Endometrium (tissue), 2 donors: ENCODE data around the gene EVA1C.

Experiments
- FAIRE-seq: peaks from 2 replicates; lab custom pipeline; 2012; peaks lifted over from hg19 to GRCh38; lab: Jason Lieb, UNC
- donor health status: control.
- donor health status: control.

EVA1C gene

DNA sequence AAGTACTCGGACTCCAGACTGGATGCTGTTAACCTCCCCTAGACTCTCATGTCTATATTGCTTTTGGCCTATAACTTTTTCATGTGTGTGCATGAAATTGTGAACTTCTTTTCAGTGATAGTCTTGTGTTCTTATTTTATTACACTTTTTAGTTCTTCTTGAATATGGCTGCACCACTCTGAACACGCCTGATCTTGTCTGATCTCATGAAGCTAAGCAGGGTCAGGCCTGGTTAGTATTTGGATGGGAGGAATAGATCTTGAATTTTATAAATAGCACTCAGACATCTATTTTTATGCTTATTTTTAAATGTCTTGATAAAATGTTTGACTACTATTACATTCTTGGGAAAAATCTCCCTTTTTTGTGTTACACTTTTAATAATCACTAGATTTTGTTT is 150.4 kb downstream of the EVA1C start:
- FAIRE-seq = no peak
